AML-193 (cell line): ENCODE results near the gene CHRNA4.
"Not testable (repeated sequence)": the region's sequence is repeated elsewhere in the genome, so short reads cannot be mapped to it uniquely, and the experiment has no call there.

ENCODE experiments used
- DNase-seq, 2 experiments: peaks; one replicate each; lab custom pipeline; 2025; lab: John Stamatoyannopoulos, UW

The CHRNA4 gene

DNA sequence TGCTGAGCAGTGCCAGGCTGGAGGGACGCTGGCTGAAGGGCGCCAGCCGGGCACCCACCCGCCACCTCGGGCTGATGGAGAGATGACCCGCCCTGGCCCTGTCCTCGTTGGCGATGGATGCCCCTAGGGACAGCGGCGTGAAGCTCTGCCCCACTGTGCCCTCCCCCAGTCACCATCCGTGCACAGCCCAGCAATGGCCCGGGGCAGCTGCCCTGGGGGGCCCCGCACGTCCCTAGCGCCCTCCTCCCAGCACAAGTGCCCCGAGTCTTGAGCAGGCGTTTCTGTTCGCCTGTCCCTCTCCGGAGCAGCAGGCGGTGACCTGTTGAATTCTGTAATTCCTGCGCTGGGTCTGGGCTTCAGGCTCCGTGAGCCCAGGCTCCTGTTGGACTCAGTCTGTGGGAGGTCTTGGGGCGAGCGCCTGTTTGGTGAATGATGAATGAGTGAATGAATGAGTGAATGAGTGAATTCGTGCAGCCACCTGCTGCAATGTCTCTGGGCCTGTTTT is 36.8 kb upstream of the CHRNA4 start:
- DNase-seq = no peak

- no peak for DNase-seq
These were observed 36.1 kb upstream of the CHRNA4 start for GRCh38 chr20:63397155-63397843.

GRCh38 chr20:63396300-63396699 is 35.2 kb upstream of the CHRNA4 start:
- no peak for DNase-seq

- DNase-seq = no peak
These were observed 34.6 kb upstream of the CHRNA4 start for GRCh38 chr20:63395723-63396122.

- DNase-seq = no peak
These were observed 33.8 kb upstream of the CHRNA4 start for GRCh38 chr20:63394920-63395455.

GRCh38 chr20:63394069-63394919 is 33.1 kb upstream of the CHRNA4 start:
- no peak for DNase-seq

DNA sequence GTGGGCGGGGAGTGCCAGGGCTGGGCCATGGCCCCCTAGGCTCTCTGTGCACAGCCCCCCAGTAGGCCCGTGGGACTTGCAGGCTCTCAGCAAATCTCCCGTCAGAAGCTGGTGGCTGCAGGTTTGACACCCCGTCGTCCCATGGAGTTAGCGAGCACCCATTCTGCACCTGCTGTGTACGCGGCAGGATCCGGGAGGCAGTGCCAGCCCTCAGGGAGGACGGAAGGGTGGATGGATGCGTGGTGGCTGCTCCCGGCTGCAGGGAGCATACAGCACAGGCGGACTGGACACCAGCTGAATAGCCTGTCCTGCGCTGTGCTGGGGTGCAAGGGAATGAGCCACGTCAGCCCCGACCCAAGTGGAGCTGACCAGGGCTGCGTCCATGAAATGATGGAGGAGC is 32.4 kb upstream of the CHRNA4 start:
- no peak for DNase-seq

GRCh38 chr20:63392465-63393365 is 31.6 kb upstream of the CHRNA4 start:
- no peak for DNase-seq

- DNase-seq = no peak
These were observed 26.8 kb upstream of the CHRNA4 start for GRCh38 chr20:63387917-63388316.

DNA sequence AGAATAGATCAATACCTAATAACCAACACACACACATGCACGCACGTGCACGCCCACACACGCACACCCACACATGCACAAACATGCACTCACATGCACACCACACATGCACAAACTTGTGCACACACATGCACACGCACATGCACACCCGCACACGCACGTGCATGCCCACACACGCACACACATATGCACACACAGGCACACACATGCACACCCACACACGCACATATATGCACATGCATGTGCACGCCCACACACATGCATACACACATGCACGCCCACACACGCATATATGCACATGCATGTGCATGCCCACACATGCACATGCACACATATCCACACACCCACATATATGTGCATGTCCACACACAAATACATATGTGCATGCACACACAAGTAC is 26.2 kb upstream of the CHRNA4 start:
- DNase-seq = no peak

- DNase-seq = no peak
These were observed 25.3 kb upstream of the CHRNA4 start for GRCh38 chr20:63386491-63386890.

- no peak for DNase-seq
These were observed 24.7 kb upstream of the CHRNA4 start for GRCh38 chr20:63385819-63386218.

DNA sequence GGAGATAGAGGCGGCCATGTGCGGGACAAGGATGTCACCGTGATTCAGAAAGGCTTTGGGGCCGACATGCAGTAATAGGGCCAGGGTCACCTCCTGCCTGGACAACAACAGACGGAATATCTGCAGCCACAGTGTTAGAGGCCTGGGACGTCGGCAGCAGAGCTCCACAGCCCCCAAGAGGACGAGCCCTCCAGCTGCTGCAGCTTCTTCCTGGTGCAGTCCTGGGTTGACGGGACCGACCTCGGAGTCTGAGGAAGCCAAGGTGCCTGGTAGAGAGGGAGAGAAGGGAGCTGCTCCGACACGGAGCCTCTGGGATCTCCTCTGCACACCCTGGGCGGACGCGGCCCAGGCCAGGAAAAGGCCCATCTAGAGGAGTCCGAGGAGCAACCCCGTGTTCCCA is 23.2 kb upstream of the CHRNA4 start:
- DNase-seq = no peak

- DNase-seq = no peak
These were observed 22.4 kb upstream of the CHRNA4 start for GRCh38 chr20:63383556-63383955.

DNA sequence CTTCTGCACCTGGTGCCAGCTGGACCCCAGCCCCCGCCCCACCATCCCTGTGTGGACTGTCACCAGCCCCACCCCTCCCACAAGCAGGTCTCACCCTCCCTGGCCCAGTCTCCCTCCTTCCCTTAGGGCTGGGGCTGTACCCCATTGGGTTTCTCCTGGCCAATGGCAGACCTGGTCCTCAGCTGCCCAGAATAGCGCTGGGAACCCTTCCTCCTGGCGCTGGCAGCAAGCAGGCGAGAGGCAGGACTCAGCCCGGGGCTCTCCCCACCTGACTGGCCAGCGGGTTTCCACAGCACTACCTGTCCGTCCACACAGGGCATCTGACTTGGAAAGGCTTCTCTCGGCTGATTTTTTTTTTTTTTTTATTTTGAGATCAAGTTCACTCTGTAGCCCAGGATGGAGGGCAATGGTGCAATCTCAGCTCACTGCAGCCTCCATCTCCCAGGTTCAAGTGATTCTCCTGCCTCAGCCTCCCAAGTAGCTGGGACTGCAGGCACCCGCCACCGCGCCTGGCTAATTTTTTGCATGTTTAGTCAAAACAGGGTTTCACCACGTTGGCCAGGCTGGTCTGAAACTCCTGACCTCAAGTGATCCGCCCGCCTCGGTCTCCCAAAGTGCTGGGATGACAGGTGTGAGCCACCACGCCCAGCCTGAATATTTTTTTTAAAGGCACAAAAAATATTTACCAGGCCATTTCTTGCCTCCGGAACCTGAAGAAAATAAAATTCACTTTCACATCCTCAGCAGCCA is 21.6 kb upstream of the CHRNA4 start:
- no peak for DNase-seq

GRCh38 chr20:63381781-63382431 is 20.8 kb upstream of the CHRNA4 start:
- DNase-seq = no peak

GRCh38 chr20:63380346-63380870 is 19.3 kb upstream of the CHRNA4 start:
- DNase-seq = no peak

- not testable (repeated sequence) for DNase-seq
These were observed 18.7 kb upstream of the CHRNA4 start for GRCh38 chr20:63379872-63380271.

DNA sequence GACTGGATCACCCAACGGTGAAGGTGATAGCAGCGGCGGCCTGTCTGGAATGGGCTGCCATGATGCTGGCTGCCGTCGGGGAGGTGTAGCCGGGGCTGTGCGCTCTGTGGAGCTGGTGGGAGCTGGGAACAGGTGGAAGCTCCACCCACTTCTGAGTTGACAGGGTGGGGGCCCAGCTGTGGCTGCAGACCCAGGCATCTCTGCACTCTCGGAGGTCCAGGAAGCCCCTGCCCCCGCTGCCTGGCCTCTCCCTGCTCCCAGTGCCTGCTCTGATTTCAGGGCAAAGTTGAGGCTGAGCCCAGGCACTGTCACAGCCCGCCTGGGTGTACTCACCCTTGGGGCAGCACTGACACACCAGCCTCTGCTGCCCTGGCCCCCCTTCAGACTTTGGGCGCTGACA is 18.1 kb upstream of the CHRNA4 start:
- DNase-seq = no peak

- DNase-seq = no peak
These were observed 17.5 kb upstream of the CHRNA4 start for GRCh38 chr20:63378626-63379025.
